GM08714 (cell line): ENCODE measurements around the gene SLC26A11.

Experiments used
- H3K4me3 ChIP-seq: fragments of 200-500 bp; sonication (Bioruptor generic); 2 replicates; pipeline ENCODE4 v1.5.1; 2014; ENCODE audit warnings: mild to moderate bottlenecking, low read length, inconsistent platforms
- ZNF274 ChIP-seq: IDR thresholded peaks from 2 replicates; pipeline ENCODE4 v1.6.1; 2012; ENCODE audit warnings: mild to moderate bottlenecking, low read depth, low read length

Gene SLC26A11

GRCh38 chr17:80219013-80219762 lies 1.0 kb upstream of the SLC26A11 start:
- no peak for TF ChIP-seq ZNF274
- peak overlapping the region; percentile 65; the same call in 1 of the 2 replicates for H3K4me3 ChIP-seq

GRCh38 chr17:80219763-80220053 lies 519 bp upstream of the SLC26A11 start:
- H3K4me3 ChIP-seq, result peak overlapping the region; percentile 65
- TF ChIP-seq ZNF274, result no peak

- TF ChIP-seq ZNF274, result no peak
- peak overlapping the region; percentile 65 for H3K4me3 ChIP-seq
Measured at GRCh38 chr17:80220736-80221215, 549 bp downstream of the SLC26A11 start.

- no peak for TF ChIP-seq ZNF274
- no peak overlapping the region for H3K4me3 ChIP-seq
Measured at GRCh38 chr17:80221351-80222105, 1.3 kb downstream of the SLC26A11 start.

GRCh38 chr17:80222376-80223141 lies 2.3 kb downstream of the SLC26A11 start:
- no peak overlapping the region for H3K4me3 ChIP-seq
- TF ChIP-seq ZNF274, result no peak

- no peak overlapping the region for H3K4me3 ChIP-seq
- no peak for TF ChIP-seq ZNF274
Measured at GRCh38 chr17:80223142-80223815, 3.1 kb downstream of the SLC26A11 start.

- no peak for TF ChIP-seq ZNF274
- no peak overlapping the region for H3K4me3 ChIP-seq
Measured at GRCh38 chr17:80223838-80224497, 3.7 kb downstream of the SLC26A11 start.

- TF ChIP-seq ZNF274, result no peak
- H3K4me3 ChIP-seq, result no peak overlapping the region
Measured at GRCh38 chr17:80224683-80225082, 4.5 kb downstream of the SLC26A11 start.

GRCh38 chr17:80225230-80225629 lies 5.0 kb downstream of the SLC26A11 start:
- no peak for TF ChIP-seq ZNF274
- H3K4me3 ChIP-seq, result no peak overlapping the region

- H3K4me3 ChIP-seq, result no peak overlapping the region
- no peak for TF ChIP-seq ZNF274
Measured at GRCh38 chr17:80227156-80227555, 6.9 kb downstream of the SLC26A11 start.

- no peak overlapping the region for H3K4me3 ChIP-seq
- TF ChIP-seq ZNF274, result no peak
Measured at GRCh38 chr17:80227666-80228065, 7.4 kb downstream of the SLC26A11 start.

GRCh38 chr17:80228477-80228876 lies 8.2 kb downstream of the SLC26A11 start:
- no peak overlapping the region for H3K4me3 ChIP-seq
- TF ChIP-seq ZNF274, result no peak

GRCh38 chr17:80229011-80229410 lies 8.8 kb downstream of the SLC26A11 start:
- TF ChIP-seq ZNF274, result no peak
- no peak overlapping the region for H3K4me3 ChIP-seq
